G401 (cell line): ENCODE measurements around the gene GYS1. TPM values are rescaled to one million over a fixed set of nuclear protein-coding genes. Genes with fewer than 3 reads are reported as not detected.
"Not testable (repeated sequence)": the region's sequence is repeated elsewhere in the genome, so short reads cannot be mapped to it uniquely, and the experiment has no call there.

Experiments used
- DNase-seq: peaks from one replicate; pipeline ENCODE4 v3.0.0-alpha.2; 2015; ENCODE audit warnings: low spot score
- in situ Hi-C: cut with HindIII; loops from 2 replicates; pipeline ENCODE4 v1.10.0; 2016; ENCODE audit warnings: low sequenced_read_pairs, mixed read lengths
- total RNA-seq: library from RNA; depleted of rRNA; stranded (reverse); fragments of >200 nt; shearing (Covaris generic); gene quantifications from 2 replicates; pipeline ENCODE4 v1.2.3, GENCODE V29; 2014; rRNA removed

Gene GYS1
- total RNA-seq, 1 experiment from 2014 or later: 43.2 TPM

DNA sequence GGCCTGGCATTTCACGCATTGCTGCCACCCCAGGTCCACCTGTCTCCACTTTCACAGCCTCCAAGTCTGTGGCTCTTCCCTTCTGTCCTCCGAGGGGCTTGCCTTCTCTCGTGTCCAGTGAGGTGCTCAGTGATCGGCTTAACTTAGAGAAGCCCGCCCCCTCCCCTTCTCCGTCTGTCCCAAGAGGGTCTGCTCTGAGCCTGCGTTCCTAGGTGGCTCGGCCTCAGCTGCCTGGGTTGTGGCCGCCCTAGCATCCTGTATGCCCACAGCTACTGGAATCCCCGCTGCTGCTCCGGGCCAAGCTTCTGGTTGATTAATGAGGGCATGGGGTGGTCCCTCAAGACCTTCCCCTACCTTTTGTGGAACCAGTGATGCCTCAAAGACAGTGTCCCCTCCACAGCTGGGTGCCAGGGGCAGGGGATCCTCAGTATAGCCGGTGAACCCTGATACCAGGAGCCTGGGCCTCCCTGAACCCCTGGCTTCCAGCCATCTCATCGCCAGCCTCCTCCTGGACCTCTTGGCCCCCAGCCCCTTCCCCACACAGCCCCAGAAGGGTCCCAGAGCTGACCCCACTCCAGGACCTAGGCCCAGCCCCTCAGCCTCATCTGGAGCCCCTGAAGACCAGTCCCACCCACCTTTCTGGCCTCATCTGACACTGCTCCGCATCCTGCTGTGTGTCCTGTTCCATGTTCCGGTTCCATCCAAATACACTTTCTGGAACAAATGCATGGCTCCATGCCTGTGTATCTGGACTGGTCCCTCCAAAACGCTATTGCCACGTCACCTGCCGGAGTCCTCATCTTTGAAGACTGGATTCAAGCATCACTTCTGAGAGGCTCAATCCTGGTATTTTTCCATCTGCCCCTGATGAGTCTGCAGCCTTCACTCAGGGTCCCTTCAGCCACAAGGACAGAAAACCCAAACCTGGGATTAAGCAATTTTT lies 70.3 kb downstream of the GYS1 start:
- in situ Hi-C loops: no loop called here
- peak; percentile 59 for DNase-seq

- no peak for DNase-seq
- in situ Hi-C loops: no loop called here
These were observed 71.2 kb downstream of the GYS1 start for GRCh38 chr19:48921721-48922500.

DNA sequence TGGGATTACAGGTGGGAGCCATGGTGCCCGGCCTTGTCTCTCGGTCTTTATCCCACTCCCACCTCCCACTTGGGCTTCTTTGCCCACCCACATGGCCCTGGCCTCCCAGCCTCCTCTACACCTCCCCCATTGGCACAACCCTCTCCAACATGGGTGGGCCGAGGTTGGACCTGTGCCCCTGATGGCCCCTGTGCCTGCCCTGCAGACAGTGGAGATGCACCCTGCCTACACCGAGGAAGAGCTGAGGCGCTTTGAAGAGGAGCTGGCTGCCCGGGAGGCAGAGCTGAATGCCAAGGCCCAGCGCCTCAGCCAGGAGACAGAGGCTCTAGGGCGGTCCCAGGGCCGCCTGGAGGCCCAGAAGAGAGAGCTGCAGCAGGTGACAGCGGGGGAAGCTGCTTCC lies 72.2 kb downstream of the GYS1 start:
- DNase-seq: no peak
- in situ Hi-C loops: no loop called here

DNA sequence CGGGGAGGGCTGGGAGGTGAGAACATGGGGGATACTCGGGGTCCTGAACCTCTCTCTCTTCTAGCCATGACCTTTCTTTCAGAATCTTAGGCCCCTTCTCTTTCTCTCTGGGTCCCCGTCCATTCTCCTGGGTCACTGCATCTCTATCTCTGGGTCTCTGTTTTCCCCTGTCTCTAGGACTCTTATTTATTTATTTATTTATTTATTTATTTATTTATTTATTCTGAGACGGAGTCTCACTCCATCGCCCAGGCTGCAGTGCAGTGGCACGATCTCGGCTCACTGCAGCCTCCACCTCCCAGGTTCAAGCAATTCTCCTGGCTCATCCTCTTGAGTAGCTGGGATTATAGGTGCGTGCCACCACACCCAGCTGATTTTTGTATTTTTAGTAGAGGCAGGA lies 73.8 kb downstream of the GYS1 start:
- in situ Hi-C loops, DNase-seq: not testable (repeated sequence)

GRCh38 chr19:48918801-48919247 lies 74.3 kb downstream of the GYS1 start:
- in situ Hi-C loops: no loop called here
- DNase-seq: peak; percentile 49

Other genes starting within 250 kb of the GYS1 start
- gene IZUMO1, start 246.4 kb downstream of the GYS1 start, total RNA-seq: not detected in 2 replicates
- not detected in 2 replicates for gene FUT1, start 240.7 kb downstream of the GYS1 start, total RNA-seq
- gene FGF21, start 237.8 kb downstream of the GYS1 start, total RNA-seq: not detected in 2 replicates
- 43.4 and 44.1 TPM in 2 replicates for gene BCAT2, start 182.3 kb downstream of the GYS1 start, total RNA-seq
- gene HSD17B14, start 156.8 kb downstream of the GYS1 start, total RNA-seq: 62.8 and 69.0 TPM in 2 replicates
- 12.4 and 20.4 TPM in 2 replicates for gene PLEKHA4, start 124.7 kb downstream of the GYS1 start, total RNA-seq
- gene PPP1R15A, start 120.9 kb downstream of the GYS1 start, total RNA-seq: 44.0 and 58.7 TPM in 2 replicates
- gene TULP2, start 94.6 kb downstream of the GYS1 start, total RNA-seq: not detected in 2 replicates
- 201 and 252 TPM in 2 replicates for gene NUCB1, start 93.0 kb downstream of the GYS1 start, total RNA-seq
- 3.0 and 4.2 TPM in 2 replicates for gene DHDH, start 59.6 kb downstream of the GYS1 start, total RNA-seq
- gene BAX, start 38.4 kb downstream of the GYS1 start, total RNA-seq: 160 and 177 TPM in 2 replicates
- 4,146 and 4,408 TPM in 2 replicates for gene FTL, start 28.0 kb downstream of the GYS1 start, total RNA-seq
- 426 and 535 TPM in 2 replicates for gene RUVBL2, start 578 bp upstream of the GYS1 start, total RNA-seq
- gene LHB, start 23.8 kb upstream of the GYS1 start, total RNA-seq: not detected in 2 replicates
- gene CGB3, start 31.0 kb upstream of the GYS1 start, total RNA-seq: not detected in 2 replicates
- not detected in 2 replicates for gene CGB2, start 38.6 kb upstream of the GYS1 start, total RNA-seq
- gene CGB1, start 43.6 kb upstream of the GYS1 start, total RNA-seq: not detected in 2 replicates
- gene CGB5, start 50.5 kb upstream of the GYS1 start, total RNA-seq: not detected in 2 replicates
- gene CGB8, start 55.8 kb upstream of the GYS1 start, total RNA-seq: not detected in 2 replicates
- 4.8 and 7.2 TPM in 2 replicates for gene CGB7, start 64.4 kb upstream of the GYS1 start, total RNA-seq
- gene NTF4, start 71.5 kb upstream of the GYS1 start, total RNA-seq: 11.5 and 18.3 TPM in 2 replicates
- 0.06 TPM in 1 of 2 replicates, not detected in the other for gene KCNA7, start 79.4 kb upstream of the GYS1 start, total RNA-seq
- 326 and 361 TPM in 2 replicates for gene SNRNP70, start 92.1 kb upstream of the GYS1 start, total RNA-seq
- gene LIN7B, start 121.1 kb upstream of the GYS1 start, total RNA-seq: 19.1 and 32.2 TPM in 2 replicates
- gene C19orf73, start 125.8 kb upstream of the GYS1 start, total RNA-seq: 0.74 TPM in 1 of 2 replicates, not detected in the other
- gene PPFIA3, start 126.2 kb upstream of the GYS1 start, total RNA-seq: 101 and 111 TPM in 2 replicates
- gene HRC, start 162.1 kb upstream of the GYS1 start, total RNA-seq: 4.6 and 7.2 TPM in 2 replicates
- 17.5 and 18.6 TPM in 2 replicates for gene TRPM4, start 164.5 kb upstream of the GYS1 start, total RNA-seq